ENCODE measurements around the gene MIPOL1. TPM values are rescaled to one million over a fixed set of nuclear protein-coding genes. Genes with fewer than 3 reads are reported as not detected.
"Not testable (repeated sequence)": the region's sequence is repeated elsewhere in the genome, so short reads cannot be mapped to it uniquely, and the experiment has no call there.

The MIPOL1 gene
- total and polyA plus RNA-seq, 2 of the 4 experiments (the other 2 are of a cell fraction) = 2.7 to 5.9 TPM

DNA sequence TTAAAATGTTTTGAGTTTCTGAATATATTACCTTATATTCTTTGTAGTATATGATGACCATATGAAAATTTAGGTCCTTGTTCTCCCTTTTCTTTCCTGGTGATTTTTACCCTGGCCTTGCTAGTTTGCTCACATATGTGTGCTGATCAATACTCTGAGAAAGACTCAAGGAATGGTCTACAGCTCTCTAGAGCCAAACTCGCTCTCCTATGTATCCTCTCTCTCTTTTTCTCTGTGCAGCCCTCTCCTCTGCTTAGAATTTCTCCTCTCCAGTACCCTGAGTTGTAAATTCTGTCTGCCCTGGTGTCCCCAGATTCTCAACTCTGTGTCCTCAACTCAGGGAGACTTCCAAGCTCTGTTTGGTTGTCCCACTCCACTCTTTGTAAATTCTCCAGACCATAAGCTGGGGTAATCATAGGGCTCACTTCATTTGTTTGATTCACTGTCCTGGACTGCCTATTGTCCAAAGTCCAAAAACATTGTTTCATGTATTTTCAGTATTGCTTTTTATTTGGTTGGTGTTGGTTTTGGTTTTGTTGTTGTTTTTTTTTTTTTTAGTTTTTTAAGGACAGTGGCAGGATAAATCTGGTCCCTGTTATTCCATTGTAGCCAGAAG is 356.3 kb downstream of the MIPOL1 start:
- H3K27me3 ChIP-seq (ENCODE audit: control insufficient read depth, insufficient read depth, low read length) = no peaks in the 10 kb centered on the region
- no peaks in the 10 kb centered on the region for H3K79me1 ChIP-seq (ENCODE audit: low read depth in 1 of 2, low read length in 2 of 2)
- no peak overlapping the region for H2BK15ac ChIP-seq (ENCODE audit: low read depth, low read length)
- DNase-seq (no peak), ATAC-seq (ENCODE audit: low read depth) (no peak)
- no peak overlapping the region for H3K4me3 ChIP-seq (ENCODE audit: insufficient read depth, low read depth, low read length)
- BruUV-seq (replicated peaks) = no TSS peak
- H4K20me1 ChIP-seq (ENCODE audit: insufficient read depth, low read length) = no peaks in the 10 kb centered on the region
- H3K4ac ChIP-seq (ENCODE audit: low read depth, low read length) = no peak overlapping the region
- no peak for TF ChIP-seq CEBPB (IDR thresholded peaks at IDR 0.05; ENCODE audit: low read depth, low read length)
- no peak for TF ChIP-seq BHLHE40 (IDR thresholded peaks at IDR 0.05; ENCODE audit: low read depth, low read length)
- no peak for TF ChIP-seq RFX5 (IDR thresholded peaks at IDR 0.05; ENCODE audit: low read depth, low read length)
- TF ChIP-seq MXI1 (IDR thresholded peaks at IDR 0.05; ENCODE audit: borderline replicate concordance, low read depth, low read length) = no peak
- H4K8ac ChIP-seq (ENCODE audit: low read depth in 2 of 2, low read length in 2 of 2) = no peak overlapping the region
- no peak overlapping the region for H3K4me2 ChIP-seq (ENCODE audit: low read depth, low read length)
- H4K91ac ChIP-seq (ENCODE audit: insufficient read depth, low read depth, low read length) = no peak overlapping the region
- H3K56ac ChIP-seq (ENCODE audit: extremely low read depth, insufficient read depth, low read length) = no peak overlapping the region
- H3K4me1 ChIP-seq (ENCODE audit: control insufficient read depth, insufficient read depth, low read length) = no peaks in the 10 kb centered on the region
- no peak overlapping the region for H3K14ac ChIP-seq (replicated peaks; ENCODE audit: low read depth, low read length)
- H3K9me3 ChIP-seq (ENCODE audit: control insufficient read depth, insufficient read depth, low read length) = peaks cover 4% of the 10 kb centered on the region; the same call in 1 of the 2 replicates
- intact Hi-C loops (cut with micrococcal nuclease) (no loop called here), in situ Hi-C loops (cut with MboI; ENCODE audit: low sequenced_read_pairs) (no loop called here), dilution Hi-C loops (cut with HindIII; ENCODE audit: low sequenced_read_pairs, unreplicated experiment) (no loop called here)
- no peak overlapping the region for H2AK5ac ChIP-seq (ENCODE audit: low read depth, low read length)
- no peak overlapping the region for H2BK20ac ChIP-seq (ENCODE audit: low read depth, low read length)
- no peak overlapping the region for H2BK120ac ChIP-seq (ENCODE audit: low read depth, low read length)
- POLR2A ChIA-PET (ENCODE audit: unreplicated experiment) = no interaction called here
- H3K27ac ChIP-seq (ENCODE audit: insufficient read depth, low read length) = no peak overlapping the region
- no peaks in the 10 kb centered on the region for H3K36me3 ChIP-seq (ENCODE audit: control insufficient read depth, insufficient read depth, low read length)
- H2AK9ac ChIP-seq (replicated peaks; ENCODE audit: low read depth, low read length, poor library complexity) = no peak overlapping the region
- H3K23ac ChIP-seq (ENCODE audit: low read depth, low read length) = no peak overlapping the region
- H3K9ac ChIP-seq (ENCODE audit: low read depth, low read length) = no peak overlapping the region
- no peaks in the 10 kb centered on the region for H3K9me1 ChIP-seq (ENCODE audit: insufficient read depth, low read length)
- H4K5ac ChIP-seq (ENCODE audit: low read depth, low read length) = no peak overlapping the region
- H2AFZ ChIP-seq (replicated peaks; ENCODE audit: low read length, poor library complexity) = no peak overlapping the region
- H2BK5ac ChIP-seq (ENCODE audit: low read depth, low read length, poor library complexity, severe bottlenecking) = no peak overlapping the region
- CTCF ChIA-PET = no interaction called here
- peak overlapping the region; percentile 19 for H3K18ac ChIP-seq (ENCODE audit: low read depth, low read length)
- WGBS, 2 experiments (ENCODE audit: extremely low coverage in 2 of 2, insufficient read length in 1 of 2) = no CpG with 5 or more reads among the region's 1 CpG

DNA sequence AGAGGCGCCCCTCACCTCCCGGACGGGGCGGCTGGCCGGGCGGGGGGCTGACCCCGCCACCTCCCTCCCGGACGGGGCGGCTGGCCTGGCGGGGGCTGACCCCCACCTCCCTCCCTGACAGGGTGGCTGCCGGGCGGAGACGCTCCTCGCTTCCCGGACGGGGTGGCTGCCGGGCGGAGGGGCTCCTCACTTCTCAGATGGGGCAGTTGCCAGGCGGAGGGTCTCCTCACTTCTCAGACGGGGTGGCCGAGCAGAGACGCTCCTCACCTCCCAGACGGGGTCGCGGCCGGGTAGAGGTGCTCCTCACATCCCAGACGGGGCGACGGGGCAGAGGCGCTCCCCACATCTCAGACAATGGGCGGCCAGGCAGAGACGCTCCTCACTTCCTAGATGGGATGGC is 357.9 kb downstream of the MIPOL1 start:
- in situ Hi-C loops (cut with MboI; ENCODE audit: low sequenced_read_pairs); H2AFZ ChIP-seq (replicated peaks; ENCODE audit: low read length, poor library complexity); H2BK15ac ChIP-seq (ENCODE audit: low read depth, low read length); H3K18ac ChIP-seq (ENCODE audit: low read depth, low read length); BruUV-seq (replicated peaks); H3K14ac ChIP-seq (replicated peaks; ENCODE audit: low read depth, low read length); H3K79me1 ChIP-seq (ENCODE audit: low read depth in 1 of 2, low read length in 2 of 2); H4K91ac ChIP-seq (ENCODE audit: insufficient read depth, low read depth, low read length); H2BK20ac ChIP-seq (ENCODE audit: low read depth, low read length); H4K8ac ChIP-seq (ENCODE audit: low read depth in 2 of 2, low read length in 2 of 2); H4K5ac ChIP-seq (ENCODE audit: low read depth, low read length); ATAC-seq (ENCODE audit: low read depth); H3K56ac ChIP-seq (ENCODE audit: extremely low read depth, insufficient read depth, low read length); H3K9ac ChIP-seq (ENCODE audit: low read depth, low read length); H3K27me3 ChIP-seq (ENCODE audit: control insufficient read depth, insufficient read depth, low read length); H3K4me1 ChIP-seq (ENCODE audit: control insufficient read depth, insufficient read depth, low read length); intact Hi-C loops (cut with micrococcal nuclease); DNase-seq; H3K4me2 ChIP-seq (ENCODE audit: low read depth, low read length); POLR2A ChIA-PET (ENCODE audit: unreplicated experiment); H2AK9ac ChIP-seq (replicated peaks; ENCODE audit: low read depth, low read length, poor library complexity); H3K9me1 ChIP-seq (ENCODE audit: insufficient read depth, low read length); H4K20me1 ChIP-seq (ENCODE audit: insufficient read depth, low read length); dilution Hi-C loops (cut with HindIII; ENCODE audit: low sequenced_read_pairs, unreplicated experiment); H3K36me3 ChIP-seq (ENCODE audit: control insufficient read depth, insufficient read depth, low read length); CTCF ChIA-PET; H3K23ac ChIP-seq (ENCODE audit: low read depth, low read length); H2AK5ac ChIP-seq (ENCODE audit: low read depth, low read length); H3K27ac ChIP-seq (ENCODE audit: insufficient read depth, low read length); H3K4me3 ChIP-seq (ENCODE audit: insufficient read depth, low read depth, low read length); H2BK120ac ChIP-seq (ENCODE audit: low read depth, low read length); H3K9me3 ChIP-seq (ENCODE audit: control insufficient read depth, insufficient read depth, low read length); H3K4ac ChIP-seq (ENCODE audit: low read depth, low read length); H2BK5ac ChIP-seq (ENCODE audit: low read depth, low read length, poor library complexity, severe bottlenecking): not testable (repeated sequence)
- no CpG with 5 or more reads among the region's 33 CpGs for WGBS, 2 experiments (ENCODE audit: extremely low coverage in 2 of 2, insufficient read length in 1 of 2)
